Measurements from ENCODE around the gene GJC3. TPM values are rescaled to one million over a fixed set of nuclear protein-coding genes. Genes with fewer than 3 reads are reported as not detected.
A peak's percentile ranks its signal among the peaks of the same experiment; 100 is the strongest.
"Not testable (repeated sequence)": the region's sequence is repeated elsewhere in the genome, so short reads cannot be mapped to it uniquely, and the experiment has no call there.

GJC3 gene
- total RNA-seq, 1 donor from 2014 or later, result 0.47 TPM

DNA sequence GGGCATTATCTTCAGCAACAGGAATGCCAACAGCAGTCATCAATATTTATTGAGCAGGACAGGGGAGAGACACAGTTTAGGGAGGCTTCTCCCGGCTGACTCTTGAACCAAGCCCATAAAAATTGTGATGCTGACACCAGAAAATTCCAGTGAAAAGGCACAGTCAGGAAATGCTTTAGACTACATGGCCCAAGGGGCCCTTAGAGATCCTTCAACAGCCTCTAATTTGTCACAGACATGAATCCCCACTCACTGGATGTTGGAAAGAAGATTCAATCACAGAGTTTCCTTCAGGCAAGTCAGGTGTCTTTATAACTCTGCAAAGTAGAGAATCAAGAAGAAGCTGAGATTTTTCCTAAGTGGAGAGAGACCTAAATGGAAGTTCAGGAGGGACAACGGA lies 1.2 kb downstream of the GJC3 start:
- DNase-seq, result no peak

- no peak for DNase-seq
Observed at GRCh38 chr7:99927536-99927935, 1.9 kb downstream of the GJC3 start.

- DNase-seq, result no peak
Observed at GRCh38 chr7:99926321-99926720, 3.1 kb downstream of the GJC3 start.

- DNase-seq, result no peak
Observed at GRCh38 chr7:99923200-99923599, 6.2 kb downstream of the GJC3 start.

DNA sequence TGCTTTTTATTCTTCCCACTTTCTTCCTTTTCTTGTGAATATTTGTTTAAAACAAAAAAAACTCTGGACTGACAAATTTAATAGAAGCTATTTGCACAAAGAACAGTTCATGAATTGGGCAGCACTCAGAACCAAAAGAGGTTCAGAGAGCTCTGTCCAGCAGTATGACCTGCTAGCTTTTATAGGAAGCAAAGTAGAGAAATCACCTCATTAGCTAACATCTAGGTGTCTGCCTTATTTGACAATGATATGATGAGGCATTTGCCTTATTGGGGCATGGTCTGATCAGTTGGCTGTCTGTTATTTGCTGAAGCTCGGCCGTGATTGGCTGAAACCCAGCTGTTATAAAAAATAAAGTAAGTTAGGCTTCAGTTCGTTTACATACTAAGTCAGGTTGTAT lies 9.3 kb downstream of the GJC3 start:
- DNase-seq, result no peak

- DNase-seq, result no peak
Observed at GRCh38 chr7:99919814-99920112, 9.7 kb downstream of the GJC3 start.

DNA sequence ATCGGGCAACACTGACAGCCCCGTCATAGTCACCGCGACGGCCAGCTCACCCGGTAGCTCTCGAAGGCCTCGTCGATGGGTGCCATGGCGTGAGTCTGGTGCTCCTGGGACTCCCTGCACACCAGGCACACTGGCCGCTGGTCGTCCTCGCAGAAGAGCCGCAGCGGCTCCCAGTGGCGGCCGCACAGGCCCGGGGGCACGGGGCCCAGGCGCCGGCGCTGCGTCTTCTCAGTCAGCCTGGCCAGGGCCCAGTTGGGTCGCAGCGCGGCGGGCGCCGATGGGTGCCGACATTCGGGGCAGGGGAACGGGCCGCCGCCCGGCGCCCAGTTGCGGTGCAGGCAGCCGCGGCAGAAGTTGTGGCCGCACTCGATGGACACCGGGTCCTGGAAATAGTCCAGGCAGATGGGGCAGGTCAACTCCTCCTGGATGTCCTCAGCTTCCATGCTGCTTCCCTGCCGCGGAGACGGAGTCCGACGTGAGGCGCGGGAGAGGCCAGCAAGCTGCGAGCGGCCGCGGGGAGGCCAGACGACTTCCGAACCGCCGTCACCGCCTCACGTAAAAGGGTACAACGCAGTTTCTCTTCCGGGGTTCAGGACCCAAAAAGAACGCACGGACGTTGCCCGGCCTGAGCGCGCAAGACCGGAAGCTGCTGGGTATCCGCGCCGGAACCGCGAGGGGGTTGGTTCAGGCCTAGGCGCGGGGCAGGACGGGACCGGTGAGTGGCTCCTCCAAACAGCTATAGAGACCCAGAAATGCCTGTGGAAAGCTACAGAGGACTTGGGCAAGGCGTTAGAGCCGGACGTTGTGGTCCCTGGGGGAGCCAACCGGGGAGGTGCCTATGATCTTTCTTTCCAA lies 10.2 kb downstream of the GJC3 start, which contains the start of gene TRIM4:
TSS of gene TRIM4 (minus strand) at position 572 of the 855 bp plus-strand sequence. CDS start at position 443, 129 bp downstream.
- peak; percentile 87 for DNase-seq

DNA sequence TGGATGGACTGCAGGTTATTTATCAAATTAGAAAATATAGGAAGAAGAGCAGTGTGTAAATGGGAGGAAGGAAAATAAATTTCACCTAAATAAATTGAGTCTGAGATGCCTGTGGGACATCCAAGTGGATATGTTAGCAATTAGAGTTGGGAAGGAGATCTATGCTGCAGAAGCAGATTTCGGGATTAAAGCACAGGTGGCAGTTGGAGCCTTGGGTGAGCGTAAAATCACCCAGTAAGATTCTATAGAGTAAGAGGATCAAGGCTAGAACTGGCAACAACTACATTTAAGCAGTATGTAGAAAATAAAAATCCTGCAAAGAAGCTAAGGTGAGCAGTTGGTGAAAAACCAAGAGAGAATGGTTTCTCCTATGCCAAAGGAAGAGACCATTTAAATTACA lies 18.4 kb downstream of the GJC3 start:
- DNase-seq, result no peak

DNA sequence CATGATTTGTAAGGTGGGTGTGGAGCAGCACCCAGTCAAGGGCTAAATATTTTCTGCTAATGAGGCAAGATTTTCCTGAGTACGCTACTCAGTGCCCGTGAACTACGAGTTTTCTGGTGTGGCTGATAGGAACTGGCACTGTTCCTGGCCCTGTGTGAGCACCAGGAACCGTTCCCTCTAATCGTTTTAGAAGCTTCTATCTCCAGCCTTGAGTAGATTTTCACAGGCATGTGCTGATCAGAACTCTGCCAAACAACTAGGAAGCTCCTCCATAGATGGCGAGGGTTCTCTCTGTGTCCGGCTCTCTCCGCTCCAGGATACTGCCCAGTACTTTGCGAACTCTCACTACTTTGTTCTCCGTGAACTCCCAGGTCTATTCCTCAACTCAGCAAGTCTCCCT lies 27.8 kb downstream of the GJC3 start:
- no peak for DNase-seq

- DNase-seq, result no peak
Observed at GRCh38 chr7:99899830-99900519, 29.4 kb downstream of the GJC3 start.

- no peak for DNase-seq
Observed at GRCh38 chr7:99898836-99899235, 30.6 kb downstream of the GJC3 start.

DNA sequence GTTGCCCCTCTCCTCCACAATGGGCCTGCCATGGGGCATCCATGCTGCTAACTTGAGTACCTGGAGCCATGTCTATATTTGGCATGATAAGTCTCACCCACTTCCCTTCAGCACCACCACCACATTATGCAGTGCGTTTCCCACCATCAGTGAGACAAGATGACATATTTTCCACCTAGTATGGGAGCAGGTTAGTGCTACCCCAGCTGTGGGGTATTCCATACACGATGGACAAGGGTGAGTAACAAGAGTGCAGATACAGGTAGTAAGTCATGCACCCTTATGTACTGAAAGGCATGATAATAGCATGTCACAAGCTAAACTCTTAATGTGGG lies 31.4 kb downstream of the GJC3 start:
- DNase-seq, result no peak

- DNase-seq, result no peak
Observed at GRCh38 chr7:99897322-99898022, 31.9 kb downstream of the GJC3 start.

GRCh38 chr7:99894738-99895137 lies 34.7 kb downstream of the GJC3 start:
- no peak for DNase-seq

DNA sequence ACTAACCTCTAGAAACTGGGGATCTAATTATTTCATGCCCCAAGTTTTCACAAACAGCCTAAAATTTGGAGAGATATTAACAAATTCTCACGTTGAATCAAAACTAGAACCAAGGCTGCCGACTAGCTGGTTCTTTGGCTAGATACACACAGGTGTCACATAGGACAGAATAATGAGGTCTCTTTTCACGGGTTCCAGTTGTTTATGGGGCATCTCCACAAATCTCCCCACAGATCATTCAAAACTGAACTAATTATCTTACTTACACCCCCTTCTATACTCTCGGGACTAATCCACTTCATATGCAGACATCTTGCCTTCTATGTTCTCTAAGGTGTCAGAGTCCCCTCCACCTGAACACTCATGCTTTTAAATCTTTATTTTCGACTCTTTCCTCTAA lies 36.1 kb downstream of the GJC3 start:
- no peak for DNase-seq

DNA sequence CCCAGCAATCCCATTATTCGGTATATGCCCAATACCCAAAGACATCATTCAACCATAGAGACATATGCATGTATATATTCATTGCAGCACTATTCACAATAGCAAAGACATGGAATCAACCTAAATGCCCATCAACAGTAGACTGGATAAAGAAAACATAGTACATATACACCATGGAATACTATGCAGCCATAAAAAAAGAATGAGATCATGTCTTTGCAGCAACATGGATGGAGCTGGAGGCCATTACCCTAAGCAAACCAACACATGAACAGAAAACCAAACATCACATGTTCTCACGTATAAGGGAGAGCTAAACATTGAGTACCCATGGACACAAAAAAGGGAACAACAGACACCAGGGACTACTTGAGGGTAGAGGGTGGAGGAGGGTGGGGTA lies 39.1 kb downstream of the GJC3 start:
- DNase-seq, result not testable (repeated sequence)

- not testable (repeated sequence) for DNase-seq
Observed at GRCh38 chr7:99888366-99888765, 41.1 kb downstream of the GJC3 start.

GRCh38 chr7:99881370-99881769 lies 48.0 kb downstream of the GJC3 start:
- no peak for DNase-seq

DNA sequence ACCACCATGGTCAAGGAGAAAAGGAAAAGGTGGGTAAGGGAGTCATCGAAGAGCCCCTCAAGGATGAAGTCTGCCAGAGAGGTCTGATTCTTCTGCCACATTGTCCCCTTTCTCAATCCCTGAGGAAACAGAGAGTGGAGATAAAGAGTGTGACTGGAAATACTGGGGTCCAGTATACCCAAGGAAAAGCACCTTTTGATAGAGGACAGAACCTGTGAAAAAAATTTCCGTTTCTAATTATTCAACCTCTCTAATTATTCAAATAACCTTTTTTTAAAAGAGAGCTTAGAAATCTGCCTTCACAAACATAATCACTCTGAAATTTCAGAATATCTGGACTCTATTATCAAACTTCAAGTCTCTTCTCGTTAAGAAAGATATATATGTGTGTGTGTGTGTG lies 52.5 kb downstream of the GJC3 start, which contains the start of gene OR2AE1:
TSS of gene OR2AE1 (minus strand) at position 101 of the 400 bp plus-strand sequence. CDS start at position 101, 0 bp downstream.
- no peak for DNase-seq

GRCh38 chr7:99876491-99876890 lies 52.9 kb downstream of the GJC3 start:
- DNase-seq, result no peak
